Ishikawa (cell line): ENCODE measurements around the gene DUSP14.

Experiments used
- CREB1 ChIP-seq: IDR thresholded peaks from 2 replicates; pipeline ENCODE4 v1.6.1; 2012; ENCODE audit warnings: low read depth
- EP300 ChIP-seq: IDR thresholded peaks from 2 replicates; pipeline ENCODE4 v1.6.1; 2012; ENCODE audit warnings: borderline replicate concordance
- NFIC ChIP-seq: IDR thresholded peaks from 2 replicates; pipeline ENCODE4 v1.6.1; 2012
- RAD21 ChIP-seq: IDR thresholded peaks from 2 replicates; pipeline ENCODE4 v1.6.1; 2012; ENCODE audit warnings: low read depth
- TAF1 ChIP-seq: IDR thresholded peaks from 2 replicates; pipeline ENCODE4 v1.6.1; 2012; ENCODE audit warnings: low read depth, mild to moderate bottlenecking
- TCF12 ChIP-seq: IDR thresholded peaks from 2 replicates; pipeline ENCODE4 v1.6.1; 2012; ENCODE audit warnings: low read depth
- TEAD4 ChIP-seq: IDR thresholded peaks from 2 replicates; pipeline ENCODE4 v1.6.1; 2012
- YY1 ChIP-seq: IDR thresholded peaks from 2 replicates; pipeline ENCODE4 v1.6.1; 2012; ENCODE audit warnings: low read depth
- ZBTB7A ChIP-seq: IDR thresholded peaks from 2 replicates; pipeline ENCODE4 v1.6.1; 2012; ENCODE audit warnings: low read depth
- TF ChIP-seq, protein P1 (sequence below): IDR thresholded peaks from 2 replicates; pipeline ENCODE4 v1.6.1; 2012; ENCODE audit warnings: low read depth, mild to moderate bottlenecking
- TF ChIP-seq, protein P2 (sequence below): IDR thresholded peaks from 2 replicates; pipeline ENCODE4 v1.6.1; 2012
- TF ChIP-seq, protein P3 (sequence below): IDR thresholded peaks from 2 replicates; pipeline ENCODE4 v1.6.1; 2012

DNA sequence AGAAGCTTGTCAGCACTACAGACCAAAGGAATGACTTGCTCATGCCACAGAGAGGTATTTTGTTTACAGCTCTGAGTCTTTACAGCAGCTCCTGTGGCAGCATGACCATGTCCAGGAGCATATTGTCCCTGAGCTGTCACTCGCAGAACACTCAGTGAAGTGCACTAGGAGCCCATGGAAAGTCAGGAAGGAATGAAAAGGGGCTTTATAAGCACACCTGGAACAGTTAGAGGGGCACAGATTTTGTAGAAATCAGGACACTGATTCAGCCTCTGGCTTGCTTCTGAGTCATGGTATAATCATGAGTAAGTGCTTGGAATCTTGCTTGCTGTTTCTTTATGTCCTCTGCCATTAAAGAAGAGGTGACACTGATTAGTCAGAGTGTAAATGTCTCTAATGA is 42.0 kb upstream of the DUSP14 start:
- TF ChIP-seq, protein P1, sequence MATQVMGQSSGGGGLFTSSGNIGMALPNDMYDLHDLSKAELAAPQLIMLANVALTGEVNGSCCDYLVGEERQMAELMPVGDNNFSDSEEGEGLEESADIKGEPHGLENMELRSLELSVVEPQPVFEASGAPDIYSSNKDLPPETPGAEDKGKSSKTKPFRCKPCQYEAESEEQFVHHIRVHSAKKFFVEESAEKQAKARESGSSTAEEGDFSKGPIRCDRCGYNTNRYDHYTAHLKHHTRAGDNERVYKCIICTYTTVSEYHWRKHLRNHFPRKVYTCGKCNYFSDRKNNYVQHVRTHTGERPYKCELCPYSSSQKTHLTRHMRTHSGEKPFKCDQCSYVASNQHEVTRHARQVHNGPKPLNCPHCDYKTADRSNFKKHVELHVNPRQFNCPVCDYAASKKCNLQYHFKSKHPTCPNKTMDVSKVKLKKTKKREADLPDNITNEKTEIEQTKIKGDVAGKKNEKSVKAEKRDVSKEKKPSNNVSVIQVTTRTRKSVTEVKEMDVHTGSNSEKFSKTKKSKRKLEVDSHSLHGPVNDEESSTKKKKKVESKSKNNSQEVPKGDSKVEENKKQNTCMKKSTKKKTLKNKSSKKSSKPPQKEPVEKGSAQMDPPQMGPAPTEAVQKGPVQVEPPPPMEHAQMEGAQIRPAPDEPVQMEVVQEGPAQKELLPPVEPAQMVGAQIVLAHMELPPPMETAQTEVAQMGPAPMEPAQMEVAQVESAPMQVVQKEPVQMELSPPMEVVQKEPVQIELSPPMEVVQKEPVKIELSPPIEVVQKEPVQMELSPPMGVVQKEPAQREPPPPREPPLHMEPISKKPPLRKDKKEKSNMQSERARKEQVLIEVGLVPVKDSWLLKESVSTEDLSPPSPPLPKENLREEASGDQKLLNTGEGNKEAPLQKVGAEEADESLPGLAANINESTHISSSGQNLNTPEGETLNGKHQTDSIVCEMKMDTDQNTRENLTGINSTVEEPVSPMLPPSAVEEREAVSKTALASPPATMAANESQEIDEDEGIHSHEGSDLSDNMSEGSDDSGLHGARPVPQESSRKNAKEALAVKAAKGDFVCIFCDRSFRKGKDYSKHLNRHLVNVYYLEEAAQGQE = no peak
- TF ChIP-seq TCF12 (no peak), CREB1 (no peak), RAD21 (no peak), ZBTB7A (no peak), YY1 (no peak), TAF1 (no peak), EP300 (no peak), TEAD4 (no peak), NFIC (no peak)
- TF ChIP-seq, protein P2, sequence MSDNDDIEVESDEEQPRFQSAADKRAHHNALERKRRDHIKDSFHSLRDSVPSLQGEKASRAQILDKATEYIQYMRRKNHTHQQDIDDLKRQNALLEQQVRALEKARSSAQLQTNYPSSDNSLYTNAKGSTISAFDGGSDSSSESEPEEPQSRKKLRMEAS = no peak
- TF ChIP-seq, protein P3, sequence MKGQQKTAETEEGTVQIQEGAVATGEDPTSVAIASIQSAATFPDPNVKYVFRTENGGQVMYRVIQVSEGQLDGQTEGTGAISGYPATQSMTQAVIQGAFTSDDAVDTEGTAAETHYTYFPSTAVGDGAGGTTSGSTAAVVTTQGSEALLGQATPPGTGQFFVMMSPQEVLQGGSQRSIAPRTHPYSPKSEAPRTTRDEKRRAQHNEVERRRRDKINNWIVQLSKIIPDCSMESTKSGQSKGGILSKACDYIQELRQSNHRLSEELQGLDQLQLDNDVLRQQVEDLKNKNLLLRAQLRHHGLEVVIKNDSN = no peak
